Activated CD4-positive, alpha-beta memory T cell treated with anti-CD3 and anti-CD28 coated beads for 36 hours (primary cell): Measurements from ENCODE around the gene NIF3L1. TPM values are rescaled to one million over a fixed set of nuclear protein-coding genes. Genes with fewer than 3 reads are reported as not detected.

Source experiments
- CTCF ChIA-PET: fragments of 350-600 bp; sonication (Branson Sonifier 250); formaldehyde crosslinking; loops from one replicate; lab custom pipeline; 2021; ENCODE audit warnings: antibody characterized with exemption, inconsistent platforms; lab: Charles Lee
- POLR2A ChIA-PET: fragments of 350-600 bp; sonication (Branson Sonifier 250); formaldehyde crosslinking; loops from one replicate; lab custom pipeline; 2021; ENCODE audit warnings: antibody characterized with exemption; lab: Charles Lee
- DNase-seq: peaks from one replicate; pipeline ENCODE4 v3.0.0-alpha.2; 2020
- H3K27ac Mint-ChIP-seq: one replicate; pipeline ENCODE4 v1.8.0; 2021; ENCODE audit warnings: mixed read lengths
- H3K27me3 Mint-ChIP-seq: one replicate; pipeline ENCODE4 v1.8.0; 2021; ENCODE audit warnings: mixed read lengths
- H3K36me3 Mint-ChIP-seq: one replicate; pipeline ENCODE4 v1.8.0; 2021; ENCODE audit warnings: mixed read lengths
- H3K4me1 Mint-ChIP-seq: one replicate; pipeline ENCODE4 v1.8.0; 2021; ENCODE audit warnings: low read depth, mixed read lengths
- H3K4me3 Mint-ChIP-seq: one replicate; pipeline ENCODE4 v1.8.0; 2021; ENCODE audit warnings: mild to moderate bottlenecking, mixed read lengths
- H3K9me3 Mint-ChIP-seq: one replicate; pipeline ENCODE4 v1.8.0; 2021; ENCODE audit warnings: mixed read lengths
- intact Hi-C: fragments of 100-400 bp; cut with micrococcal nuclease; formaldehyde crosslinking; loops from one replicate; pipeline ENCODE4 v1.15.1; 2023
- total RNA-seq, 2 experiments: library from RNA; stranded (reverse); gene quantifications; one replicate each; pipeline ENCODE4 v1.2.3, GENCODE V29; 2021

NIF3L1 gene
- total RNA-seq, 2 experiments from 2014 or later, result 30.8 to 32.7 TPM

- Mint-ChIP-seq H3K36me3 (peaks cover 34% of the 10 kb centered on the region), H3K27me3 (no peaks in the 10 kb centered on the region), H3K27ac (no peak overlapping the region), H3K4me3 (no peak overlapping the region), H3K4me1 (peaks cover 22% of the 10 kb centered on the region), H3K9me3 (no peaks in the 10 kb centered on the region)
- POLR2A ChIA-PET, result no interaction called here
- no peak for DNase-seq
- intact Hi-C loops, result no loop called here
- CTCF ChIA-PET, result no interaction called here
Observed at GRCh38 chr2:200939832-200940231, 50.7 kb downstream of the NIF3L1 start.

GRCh38 chr2:200943527-200944105, 54.4 kb downstream of the NIF3L1 start:
- Mint-ChIP-seq H3K27ac (peak overlapping the region; percentile 79), H3K4me1 (peaks cover 30% of the 10 kb centered on the region), H3K27me3 (no peaks in the 10 kb centered on the region), H3K4me3 (no peak overlapping the region), H3K36me3 (peaks cover 34% of the 10 kb centered on the region), H3K9me3 (no peaks in the 10 kb centered on the region)
- intact Hi-C loops, result loop anchor here (1.0 kb wide), 3 partner anchors 14 to 21 kb away; partner anchors contain the start of gene ORC2
- POLR2A ChIA-PET, result interaction anchor here (0.7 to 1.3 kb wide), 2 partner anchors 129 to 204 kb away, joined by 4 to 6 read pairs; no protein-coding TSS in a partner anchor
- CTCF ChIA-PET, result interaction anchor here (1.0 to 2.4 kb wide), 5 partner anchors 19 to 289 kb away, joined by 3 to 18 read pairs (median 6); partner anchors contain the start of genes CASP10 and ORC2
- DNase-seq, result no peak

GRCh38 chr2:200944467-200945394, 55.6 kb downstream of the NIF3L1 start:
- no peaks in the 10 kb centered on the region for H3K27me3 Mint-ChIP-seq
- peaks cover 30% of the 10 kb centered on the region for H3K4me1 Mint-ChIP-seq
- peak; percentile 88 for DNase-seq
- H3K9me3 Mint-ChIP-seq, result no peaks in the 10 kb centered on the region
- H3K36me3 Mint-ChIP-seq, result peaks cover 32% of the 10 kb centered on the region
- H3K27ac Mint-ChIP-seq, result peak overlapping the region; percentile 79
- intact Hi-C loops, result loop anchor here (1.0 kb wide), 3 partner anchors 15 to 22 kb away; partner anchors contain the start of gene ORC2
- POLR2A ChIA-PET, result interaction anchor here (0.7 to 1.4 kb wide), 6 partner anchors 20 to 222 kb away, joined by 3 to 6 read pairs (median 3); partner anchors contain the start of genes CLK1, NIF3L1 and PPIL3
- no peak overlapping the region for H3K4me3 Mint-ChIP-seq
- CTCF ChIA-PET, result interaction anchor here (0.7 to 2.4 kb wide), 12 partner anchors 18 to 288 kb away, joined by 3 to 18 read pairs (median 4); partner anchors contain the start of genes CASP10 and ORC2

- intact Hi-C loops, result no loop called here
- ChIA-PET CTCF (interaction anchor here (0.7 to 2.4 kb wide), 10 partner anchors 18 to 287 kb away, joined by 3 to 18 read pairs (median 4); partner anchors contain the start of gene ORC2), POLR2A (interaction anchor here (0.6 to 1.4 kb wide), 4 partner anchors 18 to 81 kb away, joined by 3 to 4 read pairs (median 3); partner anchors contain the start of genes CLK1, NIF3L1 and PPIL3)
- no peak overlapping the region for H3K4me3 Mint-ChIP-seq
- H3K27ac Mint-ChIP-seq, result no peak overlapping the region
- DNase-seq, result no peak
- H3K9me3 Mint-ChIP-seq, result no peaks in the 10 kb centered on the region
- peaks cover 30% of the 10 kb centered on the region for H3K4me1 Mint-ChIP-seq
- H3K27me3 Mint-ChIP-seq, result no peaks in the 10 kb centered on the region
- peaks cover 34% of the 10 kb centered on the region for H3K36me3 Mint-ChIP-seq
Observed at GRCh38 chr2:200945395-200945729, 56.2 kb downstream of the NIF3L1 start.

- POLR2A ChIA-PET, result no interaction called here
- no peak overlapping the region for H3K27ac Mint-ChIP-seq
Observed at GRCh38 chr2:200950378-200950777, 61.2 kb downstream of the NIF3L1 start.

More at GRCh38 chr2:200950378-200950777, 61.2 kb downstream of the NIF3L1 start:
- H3K36me3 Mint-ChIP-seq, result peaks cover 21% of the 10 kb centered on the region
- no peak for DNase-seq
- no peaks in the 10 kb centered on the region for H3K27me3 Mint-ChIP-seq
- CTCF ChIA-PET, result no interaction called here
- H3K4me3 Mint-ChIP-seq, result no peak overlapping the region
- peaks cover 3% of the 10 kb centered on the region for H3K4me1 Mint-ChIP-seq
- no peaks in the 10 kb centered on the region for H3K9me3 Mint-ChIP-seq
- intact Hi-C loops, result no loop called here

Other genes with a start within 250 kb of the NIF3L1 start
- gene BZW1, start 77.5 kb upstream of the NIF3L1 start, total RNA-seq, result 100 to 1,000 TPM; 416 to 423 TPM
- gene CLK1, start 24.7 kb upstream of the NIF3L1 start, total RNA-seq, result 100 to 1,000 TPM; 112 to 114 TPM
- gene PPIL3, start 294 bp upstream of the NIF3L1 start, total RNA-seq, result 10 to 100 TPM; 84.0 to 87.9 TPM
- gene ORC2, start 74.3 kb downstream of the NIF3L1 start, total RNA-seq, result 10 to 100 TPM; 53.0 to 65.1 TPM
- gene HYCC2, start 182.3 kb downstream of the NIF3L1 start, total RNA-seq, result 10 to 100 TPM; 18.9 to 20.5 TPM
- 100 to 1,000 TPM; 158 to 162 TPM for gene NDUFB3, start 182.6 kb downstream of the NIF3L1 start, total RNA-seq
- 100 to 1,000 TPM; 325 to 343 TPM for gene CFLAR, start 226.8 kb downstream of the NIF3L1 start, total RNA-seq